Measurements from ENCODE around the gene ARMH3.
A peak's percentile ranks its signal among the peaks of the same experiment; 100 is the strongest.
"Not testable (repeated sequence)": the region's sequence is repeated elsewhere in the genome, so short reads cannot be mapped to it uniquely, and the experiment has no call there.

ARMH3 gene, protein sequence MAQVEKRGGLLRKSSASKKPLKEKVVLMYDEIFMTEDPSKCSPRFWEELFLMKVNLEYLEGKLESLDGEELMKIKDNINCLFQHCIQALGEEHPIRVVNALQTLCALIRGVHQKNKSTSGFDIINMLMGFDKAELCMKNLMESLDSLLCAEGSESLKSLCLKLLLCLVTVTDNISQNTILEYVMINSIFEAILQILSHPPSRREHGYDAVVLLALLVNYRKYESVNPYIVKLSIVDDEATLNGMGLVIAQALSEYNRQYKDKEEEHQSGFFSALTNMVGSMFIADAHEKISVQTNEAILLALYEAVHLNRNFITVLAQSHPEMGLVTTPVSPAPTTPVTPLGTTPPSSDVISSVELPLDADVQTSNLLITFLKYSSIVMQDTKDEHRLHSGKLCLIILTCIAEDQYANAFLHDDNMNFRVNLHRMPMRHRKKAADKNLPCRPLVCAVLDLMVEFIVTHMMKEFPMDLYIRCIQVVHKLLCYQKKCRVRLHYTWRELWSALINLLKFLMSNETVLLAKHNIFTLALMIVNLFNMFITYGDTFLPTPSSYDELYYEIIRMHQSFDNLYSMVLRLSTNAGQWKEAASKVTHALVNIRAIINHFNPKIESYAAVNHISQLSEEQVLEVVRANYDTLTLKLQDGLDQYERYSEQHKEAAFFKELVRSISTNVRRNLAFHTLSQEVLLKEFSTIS

DNA sequence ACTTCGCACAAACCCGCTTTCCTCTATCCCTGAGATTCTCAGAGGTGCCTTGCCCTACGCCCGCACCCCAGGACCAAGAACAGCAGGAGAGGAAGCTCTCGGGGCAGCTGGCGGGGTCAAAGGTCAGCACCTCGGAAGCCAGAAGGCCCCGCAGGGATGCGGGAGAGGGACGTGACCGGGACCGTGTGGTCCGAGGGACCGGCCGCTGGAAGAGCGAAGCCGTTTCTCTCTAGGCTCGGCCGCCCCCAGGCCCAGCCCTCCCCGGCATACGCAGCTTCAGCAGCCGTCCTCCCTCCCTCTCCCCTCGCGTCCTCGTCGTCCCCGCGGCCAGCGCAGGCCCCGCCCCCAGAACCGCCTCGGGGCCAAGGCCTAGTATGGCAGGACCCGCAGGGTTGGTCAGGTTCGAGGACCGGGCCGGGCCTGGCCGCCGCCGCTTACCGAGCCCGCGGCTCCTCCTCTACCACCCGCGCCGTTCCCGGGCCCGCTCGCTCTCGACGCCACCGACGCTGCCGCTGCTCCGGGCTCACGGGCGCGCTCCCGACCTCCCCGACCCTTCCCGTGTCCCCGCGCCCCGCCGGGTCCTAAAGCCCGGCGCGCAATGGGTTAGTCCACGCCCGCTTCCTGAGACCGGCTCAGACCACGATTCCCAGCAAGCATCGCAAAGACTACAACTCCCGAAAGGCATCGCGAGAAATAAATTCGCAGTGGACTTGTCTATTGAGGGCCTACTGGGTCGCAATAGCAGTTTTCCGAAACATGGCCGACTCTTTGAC, at the start of gene ARMH3:
Gene ARMH3, minus strand, starts transcription at position 527 of the 773 bp plus-strand sequence. CDS start 16,059 bp downstream, outside the sequence.
- DNase-seq, result peak; percentile 99

GRCh38 chr10:102102421-102102820, 46.4 kb upstream of the ARMH3 start:
- no peak for DNase-seq

- no peak for DNase-seq
These were observed 45.2 kb upstream of the ARMH3 start for GRCh38 chr10:102101152-102101551.

- no peak for DNase-seq
These were observed 40.5 kb upstream of the ARMH3 start for GRCh38 chr10:102096449-102096848.

- no peak for DNase-seq
These were observed 34.8 kb upstream of the ARMH3 start for GRCh38 chr10:102090772-102091171.

GRCh38 chr10:102086196-102086595, 30.2 kb upstream of the ARMH3 start:
- DNase-seq, result peak; percentile 39

DNA sequence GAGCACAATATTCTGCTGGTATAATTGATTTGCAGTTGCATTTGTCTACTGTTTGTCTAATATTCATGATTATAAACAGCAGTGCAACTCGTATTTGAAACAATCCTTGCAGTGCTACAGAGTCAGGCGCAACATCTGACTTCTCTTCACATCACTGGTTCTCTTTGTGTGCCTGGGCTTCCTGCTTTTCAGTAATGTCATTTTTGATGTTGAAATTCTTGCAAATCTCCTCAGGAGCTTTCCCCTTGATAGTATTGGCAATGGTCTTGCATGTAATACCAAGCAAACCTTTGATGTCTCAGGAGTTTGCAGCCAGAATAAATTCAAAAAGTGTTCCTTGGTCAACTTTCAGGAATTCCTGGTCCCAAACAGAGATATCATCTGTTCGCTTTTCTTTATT, 29.4 kb upstream of the ARMH3 start:
- no peak for DNase-seq

GRCh38 chr10:102083541-102083940, 27.6 kb upstream of the ARMH3 start:
- DNase-seq, result peak; percentile 89

- peak; percentile 86 for DNase-seq
These were observed 16.9 kb upstream of the ARMH3 start for GRCh38 chr10:102072673-102073527.

- DNase-seq, result no peak
These were observed 13.1 kb upstream of the ARMH3 start for GRCh38 chr10:102069071-102069470.

- DNase-seq, result peak; percentile 50
These were observed 12.2 kb upstream of the ARMH3 start for GRCh38 chr10:102068216-102068615.

- no peak for DNase-seq
These were observed 11.3 kb upstream of the ARMH3 start for GRCh38 chr10:102067091-102067916.

DNA sequence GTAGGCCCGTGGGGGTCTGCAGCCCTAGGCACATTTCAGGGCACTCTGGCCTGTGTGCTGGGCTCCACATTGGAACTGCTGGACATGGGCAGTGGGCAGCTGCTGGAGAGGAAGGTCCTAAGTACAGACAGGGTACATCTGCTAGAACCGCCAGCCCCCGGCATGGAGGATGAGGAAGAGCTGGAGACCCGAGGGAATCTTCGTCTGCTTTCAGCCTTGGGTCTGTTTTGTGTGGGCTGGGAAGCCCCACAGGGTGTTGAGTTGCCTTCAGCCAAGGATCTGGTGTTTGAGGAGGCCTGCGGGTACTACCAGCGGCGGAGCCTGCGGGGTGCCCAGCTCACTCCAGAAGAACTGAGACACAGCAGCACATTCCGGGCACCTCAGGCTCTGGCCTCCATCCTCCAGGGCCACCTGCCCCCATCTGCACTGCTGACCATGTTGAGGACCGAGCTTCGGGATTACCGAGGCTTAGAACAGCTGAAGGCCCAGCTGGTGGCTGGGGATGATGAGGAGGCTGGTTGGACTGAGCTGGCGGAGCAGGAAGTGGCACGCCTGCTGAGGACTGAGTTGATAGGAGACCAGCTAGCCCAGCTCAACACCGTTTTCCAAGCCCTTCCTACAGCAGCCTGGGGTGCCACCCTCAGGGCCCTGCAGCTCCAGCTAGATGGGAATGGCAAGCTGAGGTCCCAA, 10.6 kb upstream of the ARMH3 start:
- DNase-seq, result peak; percentile 30

GRCh38 chr10:102065561-102066398, 9.8 kb upstream of the ARMH3 start:
- DNase-seq, result peak; percentile 30

DNA sequence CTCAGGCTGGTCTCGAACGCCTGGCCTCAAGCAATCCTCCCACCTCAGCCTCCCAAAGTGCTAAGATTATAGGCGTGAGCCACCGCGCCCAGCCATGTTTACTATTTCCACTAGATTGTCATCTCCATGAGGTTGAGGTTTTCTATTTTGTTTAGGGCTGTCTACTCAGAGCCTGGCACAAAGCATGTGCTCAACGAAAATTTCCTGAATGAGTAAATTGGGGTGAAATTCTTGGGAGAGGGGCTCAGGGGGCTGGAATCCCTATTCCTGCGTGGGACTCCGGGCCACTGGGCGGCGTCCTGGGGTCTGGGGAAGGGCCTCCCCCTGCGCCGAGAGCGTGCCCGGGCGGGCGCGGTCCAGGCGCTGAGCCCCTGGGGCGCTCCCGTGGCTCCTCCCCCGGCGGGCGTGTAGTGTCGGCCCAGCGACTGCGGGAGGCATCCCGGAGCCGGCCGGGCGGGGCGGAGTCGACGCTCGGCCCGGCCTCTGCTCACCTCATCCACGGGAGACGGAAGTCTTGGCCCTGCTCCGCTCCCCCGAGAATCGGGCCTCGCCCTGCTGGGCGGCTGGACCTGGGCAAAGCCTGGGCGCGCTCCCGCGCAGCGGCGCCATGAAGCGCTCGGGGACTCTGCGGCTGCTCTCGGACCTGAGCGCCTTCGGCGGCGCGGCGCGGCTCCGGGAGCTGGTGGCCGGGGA, 9.0 kb upstream of the ARMH3 start, which contains the start of gene HPS6:
Gene HPS6, plus strand, starts transcription at position 482 of the 693 bp plus-strand sequence. Its CDS starts 126 bp downstream, at position 608.
- peak; percentile 95 for DNase-seq

GRCh38 chr10:102064503-102064867, 8.5 kb upstream of the ARMH3 start:
- DNase-seq, result no peak

GRCh38 chr10:102059987-102060386, 4.0 kb upstream of the ARMH3 start:
- DNase-seq, result no peak

- not testable (repeated sequence) for DNase-seq
These were observed 909 bp downstream of the ARMH3 start for GRCh38 chr10:102054881-102055646.

Measured in hematopoietic multipotent progenitor cell treated with erythropoietin and hydrocortisone succinate and interleukin-3 and kit ligand, for 8 days (in vitro differentiated cells).